Measurements from ENCODE around the gene HOXA7. TPM values are rescaled to one million over a fixed set of nuclear protein-coding genes. Genes with fewer than 3 reads are reported as not detected.

Gene HOXA7
- total RNA-seq, 1 donor from 2014 or later, result not detected

- no peak overlapping the region for H3K27ac Mint-ChIP-seq
- peaks cover 41% of the 10 kb centered on the region for H3K4me1 Mint-ChIP-seq
- peak; percentile 15 for DNase-seq
Observed at GRCh38 chr7:27183682-27184336, 27.3 kb upstream of the HOXA7 start.

GRCh38 chr7:27182861-27183681, 26.6 kb upstream of the HOXA7 start:
- ChIA-PET POLR2A (interaction anchor here (2.1 kb wide), 1 partner anchor 10 kb away, joined by 6 read pairs; no protein-coding TSS in a partner anchor), CTCF (interaction anchor here (0.9 to 2.3 kb wide), 2 partner anchors 13 to 1331 kb away, joined by 3 to 7 read pairs; no protein-coding TSS in a partner anchor)
- no peak overlapping the region for H3K27ac Mint-ChIP-seq
- no peak for TF ChIP-seq CTCF (IDR thresholded peaks at IDR 0.05)
- peak; percentile 16 for DNase-seq
- intact Hi-C loops (cut with micrococcal nuclease), result no loop called here
- H3K4me3 Mint-ChIP-seq, result no peak overlapping the region
- peaks cover 34% of the 10 kb centered on the region for H3K4me1 Mint-ChIP-seq
- no peak for ATAC-seq (ENCODE audit: low read depth)
- H3K36me3 Mint-ChIP-seq (ENCODE audit: low read depth), result no peaks in the 10 kb centered on the region
- no peaks in the 10 kb centered on the region for H3K9me3 Mint-ChIP-seq
- peaks cover 72% of the 10 kb centered on the region for H3K27me3 Mint-ChIP-seq

More at GRCh38 chr7:27183682-27184336, 27.3 kb upstream of the HOXA7 start:
- Mint-ChIP-seq H3K4me3 (peak overlapping the region; percentile 41), H3K36me3 (ENCODE audit: low read depth) (no peaks in the 10 kb centered on the region), H3K27me3 (peaks cover 74% of the 10 kb centered on the region), H3K9me3 (no peaks in the 10 kb centered on the region)
- POLR2A ChIA-PET, result interaction anchor here (2.1 kb wide), 1 partner anchor 11 kb away, joined by 6 read pairs; no protein-coding TSS in a partner anchor
- intact Hi-C loops (cut with micrococcal nuclease), result loop anchor here (1.0 to 2.0 kb wide), 2 partner anchors 11 to 17 kb away; partner anchors contain the start of gene HOXA13
- no peak for TF ChIP-seq CTCF (IDR thresholded peaks at IDR 0.05)
- ATAC-seq (ENCODE audit: low read depth), result no peak
- CTCF ChIA-PET, result interaction anchor here (2.3 kb wide), 1 partner anchor 12 kb away, joined by 7 read pairs; no protein-coding TSS in a partner anchor

GRCh38 chr7:27182285-27182841, 25.9 kb upstream of the HOXA7 start:
- intact Hi-C loops (cut with micrococcal nuclease), result no loop called here
- no peak overlapping the region for H3K27ac Mint-ChIP-seq
- ChIA-PET POLR2A (interaction anchor here (2.1 kb wide), 1 partner anchor 9 kb away, joined by 6 read pairs; no protein-coding TSS in a partner anchor), CTCF (interaction anchor here (0.9 to 2.3 kb wide), 3 partner anchors 14 to 1330 kb away, joined by 3 to 7 read pairs (median 3); no protein-coding TSS in a partner anchor)
- H3K36me3 Mint-ChIP-seq (ENCODE audit: low read depth), result no peaks in the 10 kb centered on the region
- H3K27me3 Mint-ChIP-seq, result peaks cover 73% of the 10 kb centered on the region
- no peak for TF ChIP-seq CTCF (IDR thresholded peaks at IDR 0.05)
- H3K4me3 Mint-ChIP-seq, result no peak overlapping the region
- DNase-seq (no peak), ATAC-seq (ENCODE audit: low read depth) (no peak)
- peaks cover 29% of the 10 kb centered on the region for H3K4me1 Mint-ChIP-seq
- H3K9me3 Mint-ChIP-seq, result no peaks in the 10 kb centered on the region

GRCh38 chr7:27181795-27182275, 25.4 kb upstream of the HOXA7 start:
- Mint-ChIP-seq H3K27me3 (peaks cover 70% of the 10 kb centered on the region), H3K4me1 (peaks cover 29% of the 10 kb centered on the region), H3K27ac (no peak overlapping the region), H3K9me3 (no peaks in the 10 kb centered on the region), H3K36me3 (ENCODE audit: low read depth) (no peaks in the 10 kb centered on the region), H3K4me3 (no peak overlapping the region)
- intact Hi-C loops (cut with micrococcal nuclease), result no loop called here
- ChIA-PET POLR2A (no interaction called here), CTCF (interaction anchor here (1.3 kb wide), 1 partner anchor 19 kb away, joined by 3 read pairs; no protein-coding TSS in a partner anchor)
- TF ChIP-seq CTCF (IDR thresholded peaks at IDR 0.05), result no peak
- ATAC-seq (ENCODE audit: low read depth) (no peak), DNase-seq (no peak)
